HG02610 (cell line): ENCODE measurements around the gene PCP4L1.
A peak's percentile ranks its signal among the peaks of the same experiment; 100 is the strongest.
"Not testable (repeated sequence)": the region's sequence is repeated elsewhere in the genome, so short reads cannot be mapped to it uniquely, and the experiment has no call there.

Experiments
- ATAC-seq: cut with Tn5 transposase; IDR thresholded peaks from one replicate; pipeline ENCODE4 v1.9.1; 2021; ENCODE audit warnings: mild to moderate bottlenecking, moderate library complexity; ENCODE audit not compliant: unreplicated experiment

Gene PCP4L1

GRCh38 chr1:161313554-161314200, 55.1 kb downstream of the PCP4L1 start:
- no peak for ATAC-seq

- ATAC-seq, result peak; percentile 97
Measured at GRCh38 chr1:161314201-161314981, 55.8 kb downstream of the PCP4L1 start, which contains the start of gene SDHC. Gene SDHC (plus strand): TSS chr1:161314381. CDS start chr1:161314406, 25 bp downstream.

- ATAC-seq, result not testable (repeated sequence)
Measured at GRCh38 chr1:161315841-161316674, 57.5 kb downstream of the PCP4L1 start.

GRCh38 chr1:161324020-161324419, 65.5 kb downstream of the PCP4L1 start:
- ATAC-seq, result no peak

- no peak for ATAC-seq
Measured at GRCh38 chr1:161330346-161330745, 71.8 kb downstream of the PCP4L1 start.

- ATAC-seq, result no peak
Measured at GRCh38 chr1:161333166-161333565, 74.6 kb downstream of the PCP4L1 start.
